ENCODE data around the gene BDH1. TPM values are rescaled to one million over a fixed set of nuclear protein-coding genes. Genes with fewer than 3 reads are reported as not detected.
"Not testable (repeated sequence)": the region's sequence is repeated elsewhere in the genome, so short reads cannot be mapped to it uniquely, and the experiment has no call there.

The BDH1 gene
- total RNA-seq, 1 donor from 2014 or later: 71.2 TPM

GRCh38 chr3:197522183-197522715, 33.5 kb downstream of the BDH1 start:
- intact Hi-C loops (cut with micrococcal nuclease): no loop called here

GRCh38 chr3:197521277-197522182, 34.2 kb downstream of the BDH1 start:
- intact Hi-C loops (cut with micrococcal nuclease): no loop called here

GRCh38 chr3:197520311-197521276, 35.2 kb downstream of the BDH1 start:
- intact Hi-C loops (cut with micrococcal nuclease): no loop called here

GRCh38 chr3:197519801-197520211, 36.0 kb downstream of the BDH1 start:
- intact Hi-C loops (cut with micrococcal nuclease): no loop called here

GRCh38 chr3:197518881-197519421, 36.8 kb downstream of the BDH1 start:
- intact Hi-C loops (cut with micrococcal nuclease): no loop called here

GRCh38 chr3:197517922-197518683, 37.7 kb downstream of the BDH1 start:
- intact Hi-C loops (cut with micrococcal nuclease): not testable (repeated sequence)

GRCh38 chr3:197516890-197517606, 38.7 kb downstream of the BDH1 start:
- intact Hi-C loops (cut with micrococcal nuclease): not testable (repeated sequence)

GRCh38 chr3:197516517-197516889, 39.3 kb downstream of the BDH1 start:
- intact Hi-C loops (cut with micrococcal nuclease): no loop called here

- intact Hi-C loops (cut with micrococcal nuclease): no loop called here
Observed at GRCh38 chr3:197514786-197515355, 40.9 kb downstream of the BDH1 start.

- intact Hi-C loops (cut with micrococcal nuclease): no loop called here
Observed at GRCh38 chr3:197513953-197514785, 41.6 kb downstream of the BDH1 start.

- intact Hi-C loops (cut with micrococcal nuclease): no loop called here
Observed at GRCh38 chr3:197512691-197513571, 42.8 kb downstream of the BDH1 start.

- intact Hi-C loops (cut with micrococcal nuclease): loop anchor here (2.0 kb wide), 1 partner anchor 213 kb away; the partner anchor contains the start of gene DLG1
Observed at GRCh38 chr3:197511853-197512635, 43.7 kb downstream of the BDH1 start.

- intact Hi-C loops (cut with micrococcal nuclease): loop anchor here (2.0 kb wide), 1 partner anchor 212 kb away; the partner anchor contains the start of gene DLG1
Observed at GRCh38 chr3:197511130-197511529, 44.6 kb downstream of the BDH1 start.

GRCh38 chr3:197510642-197511018, 45.1 kb downstream of the BDH1 start:
- intact Hi-C loops (cut with micrococcal nuclease): loop anchor here (1.0 to 2.0 kb wide), 3 partner anchors 212 to 286 kb away; partner anchors contain the start of gene DLG1

GRCh38 chr3:197508924-197509775, 46.6 kb downstream of the BDH1 start:
- intact Hi-C loops (cut with micrococcal nuclease): loop anchor here (10.0 kb wide), 1 partner anchor 484 kb away; the partner anchor contains the start of gene MELTF

- intact Hi-C loops (cut with micrococcal nuclease): loop anchor here (10.0 kb wide), 1 partner anchor 484 kb away; the partner anchor contains the start of gene MELTF
Observed at GRCh38 chr3:197508461-197508860, 47.3 kb downstream of the BDH1 start.

All from T-helper 1 cell treated with Interleukin-12 subunit alpha and Interleukin-12 subunit beta and Interleukin-4 antibody, amounts not matched to agents 30 ng/mL and 1 ng/mL, for 36 hours (primary cell).